SU-DHL-6 (cell line): ENCODE results near the gene AHI1.
A peak's percentile ranks its signal among the peaks of the same experiment; 100 is the strongest.

Source experiments
- H2AFZ ChIP-seq: fragments of 200-600 bp; sonication (generic); 2 replicates; pipeline ENCODE4 v1.6.1; 2014; ENCODE audit warnings: low read depth, mild to moderate bottlenecking, moderate library complexity, mixed read lengths, antibody characterized with exemption, low read length; ENCODE audit not compliant: severe bottlenecking
- H3F3A ChIP-seq: fragments of 200-600 bp; shearing (Covaris generic); 2 replicates; pipeline ENCODE4 v1.6.0; 2016; ENCODE audit warnings: antibody characterized with exemption, mild to moderate bottlenecking; ENCODE audit not compliant: insufficient read depth
- H3K27ac ChIP-seq: fragments of 200-600 bp; sonication (generic); 2 replicates; pipeline ENCODE4 v1.5.1; 2016; ENCODE audit warnings: low read depth, mild to moderate bottlenecking, low read length, moderate library complexity, mixed read lengths
- H3K27me3 ChIP-seq: fragments of 200-600 bp; sonication (generic), shearing (Covaris generic); 2 replicates; pipeline ENCODE4 v1.6.0; 2014; ENCODE audit warnings: mild to moderate bottlenecking, low read length
- H3K36me3 ChIP-seq: fragments of 200-600 bp; sonication (generic); 2 replicates; pipeline ENCODE4 v1.6.1; 2014; ENCODE audit warnings: mild to moderate bottlenecking, low read length, mixed read lengths
- H3K4me2 ChIP-seq: fragments of 300-600, 200-600 bp; shearing (Covaris generic), sonication (generic); 2 replicates; pipeline ENCODE4 v1.6.0; 2014; ENCODE audit warnings: low read length, low read depth, mild to moderate bottlenecking; ENCODE audit not compliant: poor library complexity, severe bottlenecking
- H3K4me3 ChIP-seq: fragments of 200-600 bp; sonication (generic); 2 replicates; pipeline ENCODE4 v1.5.1; 2014; ENCODE audit warnings: antibody characterized with exemption, low read length, mild to moderate bottlenecking, mixed read lengths; ENCODE audit not compliant: insufficient read depth, poor library complexity, severe bottlenecking
- H3K79me2 ChIP-seq: fragments of 200-600 bp; sonication (generic); 2 replicates; pipeline ENCODE4 v1.6.1; 2014; ENCODE audit warnings: mild to moderate bottlenecking, low read length, moderate library complexity; ENCODE audit not compliant: insufficient read depth
- H3K9ac ChIP-seq: fragments of 200-600 bp; sonication (generic); 2 replicates; pipeline ENCODE4 v1.7.0; 2014; ENCODE audit warnings: mild to moderate bottlenecking, low read length
- H3K9me2 ChIP-seq: fragments of 200-600 bp; sonication (generic); replicated peaks from 2 replicates; pipeline ENCODE4 v1.6.1; 2014; ENCODE audit warnings: low read length; ENCODE audit not compliant: insufficient read depth
- H3K9me3 ChIP-seq: fragments of 200-600 bp; sonication (generic); 2 replicates; pipeline ENCODE4 v1.6.1; 2014; ENCODE audit warnings: low read length, mixed read lengths; ENCODE audit not compliant: insufficient read depth
- H4K20me1 ChIP-seq: fragments of 200-600 bp; sonication (generic); 2 replicates; pipeline ENCODE4 v1.6.1; 2014; ENCODE audit warnings: low read depth, mild to moderate bottlenecking, antibody characterized with exemption, low read length, moderate library complexity, mixed read lengths
- EZH2phosphoT487 ChIP-seq: fragments of 200-600 bp; sonication (generic), shearing (Covaris generic); conservative IDR thresholded peaks from 2 replicates; pipeline ENCODE4 v1.6.1; 2018; ENCODE audit warnings: mild to moderate bottlenecking, antibody characterized with exemption, low read length, moderate library complexity, mixed read lengths
- TF ChIP-seq, protein P1 (sequence below): fragments of 200-600 bp; sonication (generic); IDR thresholded peaks from one replicate; pipeline ENCODE4 v1.5.1; 2017; ENCODE audit warnings: antibody characterized with exemption, mild to moderate bottlenecking, low read length, moderate library complexity; ENCODE audit not compliant: insufficient read depth, poor library complexity, severe bottlenecking

Gene AHI1

DNA sequence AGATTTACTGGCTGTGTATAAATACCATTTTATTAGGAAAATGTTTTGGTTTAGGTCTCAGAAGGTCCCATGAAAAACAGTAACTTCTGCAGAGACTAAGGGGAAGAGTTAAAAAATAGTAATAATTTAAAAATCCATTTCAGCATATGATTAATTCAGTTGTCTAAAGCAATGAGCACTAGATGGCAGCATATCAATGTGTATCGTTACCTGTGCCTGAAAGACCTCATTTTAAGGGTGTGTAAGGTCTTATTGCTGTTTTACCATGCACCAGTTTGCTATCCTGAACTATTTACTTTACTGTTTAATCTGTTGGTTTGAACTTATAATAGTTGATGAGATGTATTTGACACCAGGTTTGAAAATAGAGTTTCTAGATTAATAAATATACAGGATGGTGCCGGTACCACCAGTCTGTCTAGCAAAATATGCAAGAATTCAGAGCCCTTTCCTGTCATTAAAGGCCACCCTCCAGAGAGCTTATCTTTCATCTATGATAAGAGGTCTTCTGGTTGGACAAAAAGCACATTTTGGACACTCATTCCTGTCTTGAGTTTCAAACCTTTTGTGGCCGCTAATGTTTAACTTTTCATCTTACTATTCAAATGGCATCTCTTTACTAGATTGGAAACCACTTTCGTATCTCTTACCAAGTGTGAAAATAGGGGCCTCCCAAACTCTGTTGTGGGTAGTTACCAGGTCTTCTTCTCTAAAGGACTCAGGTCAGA is 8.9 kb upstream of the AHI1 start:
- no peak overlapping the region for H3K9ac ChIP-seq
- no peaks in the 10 kb centered on the region for H3K36me3 ChIP-seq

DNA sequence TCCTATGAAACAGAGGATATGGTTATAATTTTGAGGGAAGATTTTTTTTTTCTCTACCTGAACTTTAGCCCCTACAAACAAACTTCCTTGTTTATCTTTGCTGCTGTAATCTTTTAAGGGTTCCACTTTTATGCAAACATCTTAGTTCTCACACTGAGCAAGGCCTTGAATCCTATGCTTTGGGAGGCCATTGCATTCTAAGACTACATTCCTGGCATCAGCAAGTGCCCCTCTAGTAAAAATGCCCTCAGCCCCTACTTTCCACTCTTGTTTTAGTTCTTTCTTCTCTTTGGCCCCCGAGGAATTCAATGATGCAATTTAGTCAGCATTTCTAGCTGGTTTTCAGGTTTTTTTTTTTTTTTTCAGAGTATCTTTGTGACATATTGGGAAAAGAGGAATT is 8.1 kb upstream of the AHI1 start:
- Histone ChIP-seq H3F3A (no peaks in the 10 kb centered on the region), H3K9me2 (no peaks in the 10 kb centered on the region), H3K4me2 (no peak overlapping the region), H3K9me3 (no peaks in the 10 kb centered on the region), H3K27ac (no peak overlapping the region), H3K9ac (no peak overlapping the region), H3K36me3 (no peaks in the 10 kb centered on the region), H3K27me3 (no peaks in the 10 kb centered on the region), H3K4me3 (no peak overlapping the region), H4K20me1 (no peaks in the 10 kb centered on the region), H3K79me2 (no peaks in the 10 kb centered on the region), H2AFZ (no peak overlapping the region)
- TF ChIP-seq EZH2phosphoT487 = no peak
- TF ChIP-seq, protein P1, sequence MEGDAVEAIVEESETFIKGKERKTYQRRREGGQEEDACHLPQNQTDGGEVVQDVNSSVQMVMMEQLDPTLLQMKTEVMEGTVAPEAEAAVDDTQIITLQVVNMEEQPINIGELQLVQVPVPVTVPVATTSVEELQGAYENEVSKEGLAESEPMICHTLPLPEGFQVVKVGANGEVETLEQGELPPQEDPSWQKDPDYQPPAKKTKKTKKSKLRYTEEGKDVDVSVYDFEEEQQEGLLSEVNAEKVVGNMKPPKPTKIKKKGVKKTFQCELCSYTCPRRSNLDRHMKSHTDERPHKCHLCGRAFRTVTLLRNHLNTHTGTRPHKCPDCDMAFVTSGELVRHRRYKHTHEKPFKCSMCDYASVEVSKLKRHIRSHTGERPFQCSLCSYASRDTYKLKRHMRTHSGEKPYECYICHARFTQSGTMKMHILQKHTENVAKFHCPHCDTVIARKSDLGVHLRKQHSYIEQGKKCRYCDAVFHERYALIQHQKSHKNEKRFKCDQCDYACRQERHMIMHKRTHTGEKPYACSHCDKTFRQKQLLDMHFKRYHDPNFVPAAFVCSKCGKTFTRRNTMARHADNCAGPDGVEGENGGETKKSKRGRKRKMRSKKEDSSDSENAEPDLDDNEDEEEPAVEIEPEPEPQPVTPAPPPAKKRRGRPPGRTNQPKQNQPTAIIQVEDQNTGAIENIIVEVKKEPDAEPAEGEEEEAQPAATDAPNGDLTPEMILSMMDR = no peak

More for the DNA sequence above, 8.9 kb upstream of the AHI1 start:
- no peaks in the 10 kb centered on the region for H3K9me2 ChIP-seq
- TF ChIP-seq, protein P1 = peak; percentile 41
- TF ChIP-seq EZH2phosphoT487 = no peak
- H3K79me2 ChIP-seq = no peaks in the 10 kb centered on the region
- no peak overlapping the region for H3K27ac ChIP-seq
- no peaks in the 10 kb centered on the region for H3K9me3 ChIP-seq
- H3K4me2 ChIP-seq = no peak overlapping the region
- H3K27me3 ChIP-seq = no peaks in the 10 kb centered on the region
- H3F3A ChIP-seq = no peaks in the 10 kb centered on the region
- peak overlapping the region; percentile 84 for H2AFZ ChIP-seq
- H3K4me3 ChIP-seq = no peak overlapping the region
- H4K20me1 ChIP-seq = no peaks in the 10 kb centered on the region

DNA sequence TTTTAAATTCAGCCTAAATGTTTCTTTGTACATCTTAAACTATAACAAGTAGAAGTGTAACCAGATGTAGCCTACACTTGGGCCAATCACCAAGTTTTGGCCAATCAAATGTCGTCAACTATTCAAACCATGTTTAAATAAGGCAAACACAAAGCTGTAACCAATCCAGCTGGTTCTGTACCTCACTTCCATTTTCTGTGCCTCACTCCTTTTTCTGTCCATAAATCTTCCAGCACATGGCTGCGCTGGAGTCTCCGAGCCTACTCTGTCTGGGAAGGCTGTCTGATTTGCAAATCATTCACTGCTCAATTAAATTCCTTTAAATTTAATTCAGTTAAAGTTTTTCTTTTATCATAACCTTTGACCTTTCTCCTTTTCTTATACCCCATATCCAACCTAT is 7.7 kb upstream of the AHI1 start:
- TF ChIP-seq, protein P1 = no peak
- TF ChIP-seq EZH2phosphoT487 = no peak
- Histone ChIP-seq H3K27ac (no peak overlapping the region), H2AFZ (no peak overlapping the region), H3K4me3 (no peak overlapping the region), H4K20me1 (no peaks in the 10 kb centered on the region), H3K27me3 (no peaks in the 10 kb centered on the region), H3K4me2 (no peak overlapping the region), H3K36me3 (no peaks in the 10 kb centered on the region), H3K9me3 (no peaks in the 10 kb centered on the region), H3F3A (no peaks in the 10 kb centered on the region), H3K9me2 (no peaks in the 10 kb centered on the region), H3K9ac (no peak overlapping the region), H3K79me2 (no peaks in the 10 kb centered on the region)
